ENCODE data around the gene PNPLA5. TPM values are rescaled to one million over a fixed set of nuclear protein-coding genes. Genes with fewer than 3 reads are reported as not detected.

Gene PNPLA5
- total and polyA plus RNA-seq, 2 of the 13 experiments (the other 11 are each of a cell fraction or from before 2014, with no cell fraction given) = not detected

- peak; percentile 96 for TF ChIP-seq TBX2 (CRISPR knock-in tag; IDR thresholded peaks at IDR 0.05; ENCODE audit: borderline replicate concordance)
- TF ChIP-seq CEBPG (CRISPR knock-in tag; IDR thresholded peaks at IDR 0.05) = peak; percentile 81
- TF ChIP-seq, protein P1, sequence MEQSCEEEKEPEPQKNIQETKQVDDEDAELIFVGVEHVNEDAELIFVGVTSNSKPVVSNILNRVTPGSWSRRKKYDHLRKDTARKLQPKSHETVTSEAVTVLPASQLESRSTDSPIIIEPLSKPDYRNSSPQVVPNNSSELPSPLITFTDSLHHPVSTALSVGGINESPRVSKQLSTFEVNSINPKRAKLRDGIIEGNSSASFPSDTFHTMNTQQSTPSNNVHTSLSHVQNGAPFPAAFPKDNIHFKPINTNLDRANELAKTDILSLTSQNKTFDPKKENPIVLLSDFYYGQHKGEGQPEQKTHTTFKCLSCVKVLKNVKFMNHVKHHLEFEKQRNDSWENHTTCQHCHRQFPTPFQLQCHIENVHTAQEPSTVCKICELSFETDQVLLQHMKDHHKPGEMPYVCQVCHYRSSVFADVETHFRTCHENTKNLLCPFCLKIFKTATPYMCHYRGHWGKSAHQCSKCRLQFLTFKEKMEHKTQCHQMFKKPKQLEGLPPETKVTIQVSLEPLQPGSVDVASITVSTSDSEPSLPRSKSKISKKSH (CRISPR knock-in tag; IDR thresholded peaks at IDR 0.05; ENCODE audit: borderline replicate concordance) = 0 out of 2 replicates have a peak, but pooled peaks have one; percentile 54
- peak; percentile 29; the same call in 1 of the 2 replicates for TF ChIP-seq ZNF709 (CRISPR knock-in tag; IDR thresholded peaks at IDR 0.05)
- peak; percentile 46; the same call in 1 of the 2 replicates for TF ChIP-seq ZNF629 (CRISPR knock-in tag; conservative IDR thresholded peaks at IDR 0.05)
- peak; percentile 66 for TF ChIP-seq KDM6A (CRISPR knock-in tag; IDR thresholded peaks at IDR 0.05; ENCODE audit: low read depth)
- TF ChIP-seq PREB (CRISPR knock-in tag; IDR thresholded peaks at IDR 0.05) = no peak
- TF ChIP-seq FIP1L1 (IDR thresholded peaks at IDR 0.05; ENCODE audit: borderline replicate concordance, insufficient read depth, low read depth, low read length) = no peak
- no peak for TF ChIP-seq MAF1 (CRISPR knock-in tag; IDR thresholded peaks at IDR 0.05; ENCODE audit: borderline replicate concordance)
- TF ChIP-seq HDAC2 (CRISPR knock-in tag; IDR thresholded peaks at IDR 0.05) = peak; percentile 90
- TF ChIP-seq, protein P2, sequence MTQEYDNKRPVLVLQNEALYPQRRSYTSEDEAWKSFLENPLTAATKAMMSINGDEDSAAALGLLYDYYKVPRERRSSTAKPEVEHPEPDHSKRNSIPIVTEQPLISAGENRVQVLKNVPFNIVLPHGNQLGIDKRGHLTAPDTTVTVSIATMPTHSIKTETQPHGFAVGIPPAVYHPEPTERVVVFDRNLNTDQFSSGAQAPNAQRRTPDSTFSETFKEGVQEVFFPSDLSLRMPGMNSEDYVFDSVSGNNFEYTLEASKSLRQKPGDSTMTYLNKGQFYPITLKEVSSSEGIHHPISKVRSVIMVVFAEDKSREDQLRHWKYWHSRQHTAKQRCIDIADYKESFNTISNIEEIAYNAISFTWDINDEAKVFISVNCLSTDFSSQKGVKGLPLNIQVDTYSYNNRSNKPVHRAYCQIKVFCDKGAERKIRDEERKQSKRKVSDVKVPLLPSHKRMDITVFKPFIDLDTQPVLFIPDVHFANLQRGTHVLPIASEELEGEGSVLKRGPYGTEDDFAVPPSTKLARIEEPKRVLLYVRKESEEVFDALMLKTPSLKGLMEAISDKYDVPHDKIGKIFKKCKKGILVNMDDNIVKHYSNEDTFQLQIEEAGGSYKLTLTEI (CRISPR knock-in tag; conservative IDR thresholded peaks at IDR 0.05) = no peak
- TF ChIP-seq ZNF367 (CRISPR knock-in tag; IDR thresholded peaks at IDR 0.05; ENCODE audit: borderline replicate concordance) = no peak
- no peak for TF ChIP-seq ZNF557 (CRISPR knock-in tag; IDR thresholded peaks at IDR 0.05)
- TF ChIP-seq RARG (CRISPR knock-in tag; IDR thresholded peaks at IDR 0.05; ENCODE audit: low read depth) = no peak
- TF ChIP-seq TFE3 (CRISPR knock-in tag; IDR thresholded peaks at IDR 0.05) = peak; percentile 91
- TF ChIP-seq JDP2 (CRISPR knock-in tag; IDR thresholded peaks at IDR 0.05; ENCODE audit: borderline replicate concordance) = no peak
- TF ChIP-seq ERF (CRISPR knock-in tag; IDR thresholded peaks at IDR 0.05) = peak; percentile 63
- peak; percentile 88; the same call in 1 of the 2 replicates for TF ChIP-seq ZNF609 (CRISPR knock-in tag; IDR thresholded peaks at IDR 0.05; ENCODE audit: borderline replicate concordance)
Measured at GRCh38 chr22:43925433-43926348, 33.9 kb upstream of the PNPLA5 start (continued).

Data from HepG2 (cell line).